IPS-NIHi11 (cell line): Measurements from ENCODE around the gene BUD23.
A peak's percentile ranks its signal among the peaks of the same experiment; 100 is the strongest.
"Not testable (repeated sequence)": the region's sequence is repeated elsewhere in the genome, so short reads cannot be mapped to it uniquely, and the experiment has no call there.

Source experiments
- DNase-seq: peaks from one replicate; pipeline ENCODE4 v3.0.0; 2012; ENCODE audit warnings: mixed read lengths, low spot score

Gene BUD23

DNA sequence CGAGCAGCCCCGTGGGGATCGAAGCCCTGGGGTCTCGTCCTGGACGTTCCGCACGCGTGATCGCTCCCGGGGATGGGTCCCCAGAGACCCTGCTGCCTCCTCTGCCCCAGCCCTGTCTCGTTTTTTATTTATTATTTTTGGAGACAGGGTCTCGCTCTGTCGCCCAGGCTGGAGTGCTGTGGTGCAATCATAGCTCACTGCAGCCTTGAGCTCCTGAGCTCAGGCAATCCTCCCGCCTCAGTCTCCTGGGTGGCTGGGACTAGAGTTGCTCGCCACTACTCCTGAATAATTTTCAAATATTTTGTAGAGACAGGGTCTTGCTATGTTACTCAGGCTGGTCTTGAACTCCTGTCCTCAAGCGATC is 36.4 kb downstream of the BUD23 start:
- no peak for DNase-seq

DNA sequence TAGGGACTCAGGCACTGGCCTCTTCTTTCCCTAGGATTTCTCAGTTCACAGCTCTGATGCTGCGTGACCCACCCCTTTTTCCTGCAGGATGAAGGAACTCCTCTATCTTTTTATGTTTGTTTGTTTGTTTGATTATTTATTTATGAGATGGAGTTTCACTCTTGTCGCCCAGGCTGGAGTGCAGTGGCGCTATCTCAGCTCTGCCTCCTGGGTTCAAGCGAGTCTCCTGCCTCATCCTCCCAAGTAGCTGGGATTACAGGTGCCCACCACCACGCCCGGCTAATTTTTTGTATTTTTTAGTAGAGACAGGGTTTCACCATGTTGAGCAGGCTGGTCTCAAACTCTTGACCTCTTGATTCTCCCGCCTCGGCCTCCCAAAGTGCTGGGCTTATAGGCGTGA is 37.0 kb downstream of the BUD23 start:
- DNase-seq, result not testable (repeated sequence)

GRCh38 chr7:73721377-73721817 is 38.0 kb downstream of the BUD23 start:
- no peak for DNase-seq

- not testable (repeated sequence) for DNase-seq
Measured at GRCh38 chr7:73722182-73722581, 38.8 kb downstream of the BUD23 start.

DNA sequence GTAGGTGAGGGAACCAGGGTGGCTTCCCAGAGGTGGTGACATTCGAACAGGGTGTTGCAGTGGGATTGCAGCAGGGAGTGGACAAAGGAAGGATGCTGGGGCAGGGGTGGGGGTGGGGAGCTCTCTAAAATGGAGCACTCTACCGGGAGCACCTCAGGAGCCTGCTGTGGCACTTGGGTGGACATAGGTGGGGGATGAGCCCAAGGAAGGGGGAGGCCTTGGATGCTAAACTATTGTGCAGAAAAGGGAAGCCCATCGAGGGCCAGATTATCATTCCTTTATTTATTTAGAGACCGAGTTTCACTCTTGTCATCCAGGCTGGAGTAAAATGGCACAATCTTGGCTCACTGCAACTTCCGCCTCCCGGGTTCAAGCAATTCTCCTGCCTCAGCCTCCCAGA is 39.4 kb downstream of the BUD23 start:
- DNase-seq, result no peak

GRCh38 chr7:73723813-73724212 is 40.4 kb downstream of the BUD23 start:
- DNase-seq, result no peak

DNA sequence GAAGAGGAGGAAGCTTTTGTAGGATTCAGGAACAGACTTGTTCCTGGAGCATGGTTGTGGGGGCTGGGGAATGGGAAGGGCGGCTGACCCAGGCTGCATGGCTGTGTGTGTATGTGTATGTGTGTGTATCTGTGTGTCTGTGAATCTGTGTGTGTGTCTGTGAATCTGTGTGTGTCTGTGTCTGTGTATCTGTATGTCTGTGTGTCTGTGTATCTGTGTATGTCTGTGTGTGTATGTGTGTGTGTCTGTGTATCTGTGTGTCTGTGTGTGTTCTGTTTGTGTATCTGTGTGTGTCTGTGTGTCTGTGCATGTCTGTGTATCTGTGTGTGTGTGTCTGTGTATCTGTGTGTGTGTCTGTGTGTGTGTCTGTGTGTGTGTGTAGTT is 42.7 kb downstream of the BUD23 start:
- no peak for DNase-seq

DNA sequence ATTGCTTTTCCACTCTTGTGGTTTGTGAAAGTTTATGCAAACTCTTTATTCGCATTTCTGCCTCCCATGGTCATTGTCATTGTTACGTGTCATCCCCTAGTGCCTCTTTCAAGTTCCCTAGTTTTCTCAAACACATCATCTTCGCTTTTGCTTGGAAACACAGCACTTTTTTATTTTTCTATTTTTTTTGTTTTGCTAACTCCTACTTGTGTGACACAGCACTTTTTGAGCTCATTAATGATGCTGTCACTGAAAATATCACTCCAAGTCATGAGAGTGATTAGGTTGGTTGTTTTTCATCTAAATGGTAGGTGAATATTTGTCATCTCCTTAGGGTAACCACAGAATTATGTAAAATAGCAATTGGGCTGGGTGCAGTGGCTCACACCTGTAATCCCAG is 44.6 kb downstream of the BUD23 start:
- no peak for DNase-seq

- no peak for DNase-seq
Measured at GRCh38 chr7:73728551-73728950, 45.2 kb downstream of the BUD23 start.

- no peak for DNase-seq
Measured at GRCh38 chr7:73730485-73730884, 47.1 kb downstream of the BUD23 start.

- no peak for DNase-seq
Measured at GRCh38 chr7:73732397-73732796, 49.0 kb downstream of the BUD23 start.

DNA sequence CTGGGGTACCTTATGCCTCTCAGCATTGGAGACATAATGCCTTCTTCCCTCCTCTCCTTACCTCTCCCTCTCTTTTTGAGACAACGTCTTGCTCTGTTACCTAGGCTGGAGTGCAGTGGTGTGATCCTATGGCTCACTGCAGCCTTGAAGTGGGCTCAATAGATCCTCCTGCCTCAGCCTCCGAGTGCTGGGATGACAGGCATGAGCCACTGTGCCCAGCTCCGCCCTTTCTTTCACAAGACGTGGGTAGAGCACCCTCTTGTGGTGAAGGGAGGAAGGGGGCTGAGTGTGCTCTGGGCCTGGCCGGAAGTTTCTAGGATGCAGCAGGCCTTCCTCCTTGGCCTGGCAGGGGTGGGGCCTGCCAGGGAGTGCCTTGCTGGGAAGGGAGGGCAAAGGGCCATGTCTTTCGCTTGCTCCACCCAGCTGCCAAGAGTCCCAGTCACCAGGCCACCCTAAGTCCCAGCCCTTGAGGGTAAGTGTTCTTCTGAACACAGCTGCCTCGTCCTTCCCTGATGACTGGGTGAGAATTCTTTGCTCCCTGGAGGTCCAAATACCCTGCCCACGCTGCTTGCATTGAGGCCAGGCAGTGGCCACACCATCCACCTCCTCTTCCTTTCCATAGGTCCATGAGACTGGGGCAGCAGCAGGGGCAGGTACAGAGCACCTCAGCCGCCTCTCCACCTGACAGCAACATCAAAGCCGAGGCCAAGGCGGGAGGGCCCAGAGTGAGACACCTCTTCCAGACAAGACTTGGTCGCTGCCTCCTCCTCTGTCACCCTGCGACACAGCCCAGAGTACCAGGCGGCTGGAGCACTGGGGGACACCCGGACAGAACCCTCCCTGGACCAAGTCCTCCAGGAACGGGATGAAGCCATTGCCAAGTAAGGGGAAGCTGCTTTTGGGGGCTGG is 51.5 kb downstream of the BUD23 start:
- DNase-seq, result peak; percentile 72

GRCh38 chr7:73735528-73735905 is 52.1 kb downstream of the BUD23 start:
- no peak for DNase-seq

DNA sequence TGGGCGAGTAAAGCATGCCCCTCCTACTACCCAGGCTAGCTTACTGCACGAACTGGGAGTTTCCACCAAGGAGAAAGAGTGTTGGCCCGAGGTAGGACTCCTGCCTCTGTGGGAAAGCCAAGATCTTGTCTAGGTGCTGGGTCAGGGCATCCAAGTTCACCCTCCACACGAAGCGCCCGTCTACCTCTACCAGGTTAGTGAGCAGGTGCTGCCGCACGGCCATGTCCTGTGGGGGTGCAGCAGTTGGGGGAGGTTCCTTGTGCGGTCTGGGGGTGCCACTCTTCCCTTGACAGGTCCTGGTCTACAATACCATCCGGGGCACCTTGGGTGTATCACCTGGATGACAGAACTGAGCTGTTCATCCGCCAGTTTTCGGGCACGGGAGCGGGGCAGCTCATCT is 53.5 kb downstream of the BUD23 start:
- DNase-seq, result no peak

- no peak for DNase-seq
Measured at GRCh38 chr7:73737491-73738219, 54.3 kb downstream of the BUD23 start.

GRCh38 chr7:73738220-73738611 is 54.8 kb downstream of the BUD23 start:
- peak; percentile 83 for DNase-seq

DNA sequence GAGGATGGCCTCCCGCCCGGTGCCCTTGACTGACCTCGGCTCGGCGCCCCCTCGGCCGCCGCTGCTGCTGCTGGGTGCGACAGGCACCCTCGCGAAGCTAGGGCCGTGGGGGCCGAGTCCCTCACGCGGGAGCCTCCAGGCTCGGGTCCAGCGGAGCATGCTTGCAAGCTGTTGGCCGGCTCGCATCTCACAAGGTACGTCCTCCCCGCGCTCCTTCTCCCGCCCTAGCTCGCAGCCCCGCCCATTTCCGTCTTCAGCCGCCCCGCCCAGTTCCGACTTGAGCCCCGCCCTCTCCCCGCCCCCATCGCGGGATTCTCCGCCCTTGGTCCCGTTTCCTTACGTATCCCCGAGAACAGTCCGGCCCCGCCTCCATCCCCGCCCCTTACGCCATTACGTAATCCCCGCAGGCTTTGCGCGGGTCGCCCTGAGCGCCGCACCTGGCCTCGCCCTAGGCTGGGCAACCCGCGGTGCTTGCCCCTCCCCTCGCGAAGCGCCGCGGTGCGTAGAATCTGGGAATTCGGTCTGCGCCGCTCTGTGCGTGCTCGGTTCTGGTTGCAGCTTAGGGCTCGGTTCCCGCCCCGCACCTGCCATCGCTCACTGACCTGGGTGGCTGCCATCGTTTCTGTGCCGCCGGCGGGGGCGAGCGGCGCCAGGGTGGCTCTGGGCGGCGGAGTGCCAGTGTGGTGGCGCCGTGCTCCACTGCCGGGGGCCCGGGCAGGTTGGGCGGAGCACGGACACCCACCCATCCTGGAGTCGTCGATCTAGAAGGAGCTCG is 55.4 kb downstream of the BUD23 start, which contains the start of gene ABHD11:
TSS of gene ABHD11 (minus strand) at position 191 of the 775 bp plus-strand sequence. CDS start at position 159, 32 bp downstream.
- DNase-seq, result peak; percentile 89

DNA sequence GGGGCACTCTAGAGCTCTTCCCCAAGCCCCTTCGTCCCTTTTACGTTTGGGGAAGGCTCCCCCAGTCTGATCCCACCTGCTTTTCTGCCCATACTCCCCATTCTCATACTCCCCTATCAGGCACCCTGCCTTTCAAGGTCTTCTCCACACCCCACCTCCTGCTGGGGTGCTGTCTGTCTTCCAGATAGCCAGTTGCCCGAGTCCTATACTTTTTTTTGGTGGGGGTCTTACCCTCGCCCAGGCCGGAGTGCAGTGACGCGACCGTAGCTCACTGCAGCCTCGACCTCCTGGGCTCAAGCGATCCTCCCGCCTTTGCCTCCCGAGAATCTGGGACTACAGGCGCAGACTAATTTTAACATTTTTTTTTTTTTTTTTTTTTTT is 56.0 kb downstream of the BUD23 start:
- no peak for DNase-seq

GRCh38 chr7:73740212-73740611 is 56.8 kb downstream of the BUD23 start:
- DNase-seq, result no peak

DNA sequence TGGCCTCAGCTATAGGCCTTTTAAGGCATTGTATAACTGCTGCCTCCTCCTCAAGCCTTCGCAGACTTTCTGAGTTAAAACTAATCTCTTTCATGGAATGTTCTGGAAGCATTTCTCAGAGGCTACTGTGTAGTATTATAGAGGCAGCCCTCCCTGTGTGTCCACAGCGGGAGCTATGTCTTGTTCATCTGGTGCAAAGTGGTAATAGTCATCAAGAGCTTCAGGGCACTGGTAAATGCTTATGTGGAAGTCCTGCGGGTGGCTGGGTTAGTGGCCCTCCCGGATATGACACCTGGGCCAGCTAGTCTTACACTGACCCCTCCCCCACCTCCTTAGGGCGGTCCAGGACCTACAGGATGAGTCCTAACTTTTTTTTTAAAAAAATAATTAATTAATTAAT is 57.4 kb downstream of the BUD23 start:
- DNase-seq, result no peak

DNA sequence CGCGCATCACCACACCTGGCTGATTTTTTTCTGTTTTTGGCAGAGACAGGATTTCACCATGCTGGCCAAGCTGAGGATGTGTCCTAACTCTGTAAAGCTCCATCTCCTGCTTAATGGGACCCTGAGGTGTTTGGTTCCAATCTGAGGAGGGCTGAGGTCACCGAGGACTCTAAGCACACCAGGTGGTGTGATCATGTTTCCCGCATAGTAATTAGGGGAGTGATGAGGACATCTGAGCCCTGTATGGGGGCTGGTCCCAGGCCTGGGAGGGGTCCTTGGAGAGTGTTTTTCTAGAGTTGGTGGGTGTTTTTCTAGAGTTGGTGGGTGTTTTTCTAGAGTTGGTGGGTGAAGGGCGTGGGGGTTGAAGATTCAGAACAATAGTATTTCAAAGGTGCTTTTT is 58.2 kb downstream of the BUD23 start:
- peak; percentile 29 for DNase-seq

- DNase-seq, result peak; percentile 29
Measured at GRCh38 chr7:73742338-73742752, 58.9 kb downstream of the BUD23 start.
